GM21390 (cell line): Measurements from ENCODE around the gene CCDC148.

Experiments used
- ATAC-seq: cut with Tn5 transposase; IDR thresholded peaks from one replicate; pipeline ENCODE4 v1.9.1; 2021; ENCODE audit not compliant: unreplicated experiment

CCDC148 gene

DNA sequence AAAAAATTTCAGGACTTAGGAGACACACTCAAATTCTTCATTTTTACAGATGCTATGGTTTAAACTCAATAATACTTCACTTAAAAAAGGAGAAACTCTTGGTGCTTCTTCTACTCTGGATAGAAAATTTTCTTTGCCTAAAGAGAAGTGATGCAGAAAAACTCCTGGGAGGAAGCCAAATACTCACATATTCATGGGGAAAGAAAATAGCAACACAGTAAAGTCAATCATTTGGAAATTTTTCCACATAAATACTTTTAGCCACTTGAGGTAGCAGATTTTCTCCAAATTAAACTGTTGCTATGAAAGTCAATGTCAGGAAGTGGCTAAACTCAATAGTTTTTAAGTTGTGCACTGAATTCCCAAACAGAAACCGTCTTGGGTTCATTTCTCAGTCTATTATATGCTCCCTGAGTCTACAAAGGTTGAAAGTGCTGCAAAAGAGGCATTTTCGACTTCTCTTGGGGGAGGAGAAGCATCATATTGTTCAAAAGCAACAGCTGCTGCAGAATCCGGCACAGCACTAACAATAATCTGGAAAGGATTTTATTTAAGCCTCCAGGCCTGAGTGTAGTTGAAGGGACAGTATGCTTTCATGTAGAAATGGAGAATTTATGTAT, 273.8 kb downstream of the CCDC148 start:
- ATAC-seq, result no peak

DNA sequence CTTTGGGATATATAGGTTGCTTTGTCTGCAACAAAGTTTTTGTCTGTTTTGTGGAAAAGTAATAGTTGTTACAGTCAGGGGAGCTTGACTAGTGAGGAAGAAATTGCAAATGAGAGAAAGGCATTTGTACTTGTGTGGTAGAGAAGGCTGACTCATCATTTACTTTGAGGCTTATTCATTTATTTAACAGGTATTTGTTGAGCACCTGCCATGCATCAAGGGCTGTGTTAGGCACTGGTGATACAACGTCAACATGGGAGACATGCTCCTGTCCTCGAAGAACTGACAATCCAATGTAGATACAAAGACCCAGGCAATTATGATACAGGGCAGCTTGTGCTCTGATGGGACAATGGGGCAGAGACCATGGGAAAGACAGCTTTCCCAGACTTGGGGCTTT, 275.4 kb downstream of the CCDC148 start:
- no peak for ATAC-seq

DNA sequence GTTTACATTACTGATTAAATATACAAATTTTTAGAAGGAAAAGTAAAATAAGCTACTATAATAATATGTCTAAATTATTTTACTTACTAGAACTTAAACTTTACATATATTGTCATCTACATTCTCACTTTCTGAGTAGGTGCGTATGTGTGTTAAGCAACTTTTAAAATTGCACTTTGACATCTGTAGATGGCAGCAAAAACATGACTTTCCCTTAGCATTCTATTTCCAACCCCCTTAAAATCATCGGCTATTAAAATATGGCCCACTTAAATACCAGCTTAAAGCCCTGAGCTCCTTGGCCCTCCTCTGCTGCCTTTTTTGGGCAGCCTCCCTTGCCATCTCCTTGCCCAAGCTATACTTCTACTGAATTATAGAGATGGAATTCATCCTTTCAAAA, 276.9 kb downstream of the CCDC148 start:
- no peak for ATAC-seq

DNA sequence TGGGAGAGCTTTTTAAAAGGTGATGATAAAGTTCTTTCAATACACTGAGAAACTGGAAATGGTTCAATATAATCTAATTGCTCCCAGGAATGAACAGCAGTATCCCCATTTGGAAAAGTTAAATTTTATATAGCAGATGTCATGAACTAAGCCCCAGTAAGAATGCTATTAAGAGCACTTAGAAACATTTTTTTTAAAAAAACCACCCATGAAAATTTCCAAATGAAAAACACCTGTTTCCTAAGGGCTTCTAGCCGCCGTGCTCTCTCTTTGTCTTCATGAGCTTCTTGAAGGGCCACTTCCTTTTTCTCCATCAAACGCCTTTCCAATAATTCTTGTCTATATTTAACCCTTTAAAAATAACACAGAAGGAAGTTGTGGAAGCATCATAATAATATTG, 277.9 kb downstream of the CCDC148 start:
- ATAC-seq, result no peak

DNA sequence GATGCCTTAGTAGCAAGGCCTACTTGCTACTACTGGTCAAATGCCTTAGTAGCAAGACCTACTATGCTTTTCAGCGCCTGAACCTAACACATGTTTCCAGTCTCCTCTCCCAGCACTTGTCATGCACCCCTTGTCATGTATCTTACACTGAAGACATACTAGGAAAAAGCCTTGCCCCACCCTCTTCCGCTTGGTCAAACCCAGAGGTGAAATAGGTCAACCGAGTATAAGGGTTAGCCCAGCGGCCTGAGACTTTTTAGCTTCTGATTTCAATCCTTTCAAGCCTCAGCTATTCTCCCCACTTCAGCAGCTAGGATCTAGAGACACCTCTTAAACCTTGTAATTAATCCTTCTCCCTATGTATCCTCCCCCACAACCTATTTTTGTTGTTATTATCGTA, 281.6 kb downstream of the CCDC148 start:
- no peak for ATAC-seq

DNA sequence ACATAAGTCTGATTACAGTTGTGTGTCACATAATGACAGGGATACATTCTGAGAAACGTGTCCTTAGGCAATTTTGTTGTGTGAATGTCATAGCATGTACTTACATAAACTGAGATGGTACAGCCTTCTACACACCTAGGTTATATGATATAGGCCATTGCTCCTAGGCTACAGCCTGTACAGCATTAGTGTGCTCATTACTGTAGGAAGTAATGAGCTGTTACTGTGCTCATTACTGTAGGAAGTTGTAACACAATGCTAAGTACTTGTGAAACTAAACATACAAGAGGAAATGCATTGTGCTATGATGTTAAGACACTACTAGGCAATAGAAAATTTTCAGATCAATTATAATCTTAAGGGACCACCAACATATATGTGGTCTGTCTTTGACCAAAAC, 282.1 kb downstream of the CCDC148 start:
- ATAC-seq, result no peak

DNA sequence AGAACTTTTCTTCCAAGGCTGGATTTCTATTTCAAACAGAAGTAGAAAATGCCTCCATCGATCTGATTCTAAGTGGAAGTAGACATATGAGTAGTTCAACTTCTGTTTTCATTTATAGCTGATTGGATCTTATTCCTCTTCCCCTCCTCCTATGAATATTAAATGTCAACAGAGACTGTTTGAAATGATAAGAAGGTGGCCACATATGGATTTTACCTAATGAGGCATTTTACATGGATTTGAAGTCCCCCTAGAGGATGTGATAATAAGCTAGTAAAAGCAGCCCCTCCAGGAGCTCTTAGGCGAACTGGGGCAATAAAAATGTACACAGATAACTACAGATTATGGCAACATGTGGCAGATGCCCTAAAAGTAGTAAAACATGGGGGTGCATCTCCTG, 283.8 kb downstream of the CCDC148 start:
- ATAC-seq, result no peak

DNA sequence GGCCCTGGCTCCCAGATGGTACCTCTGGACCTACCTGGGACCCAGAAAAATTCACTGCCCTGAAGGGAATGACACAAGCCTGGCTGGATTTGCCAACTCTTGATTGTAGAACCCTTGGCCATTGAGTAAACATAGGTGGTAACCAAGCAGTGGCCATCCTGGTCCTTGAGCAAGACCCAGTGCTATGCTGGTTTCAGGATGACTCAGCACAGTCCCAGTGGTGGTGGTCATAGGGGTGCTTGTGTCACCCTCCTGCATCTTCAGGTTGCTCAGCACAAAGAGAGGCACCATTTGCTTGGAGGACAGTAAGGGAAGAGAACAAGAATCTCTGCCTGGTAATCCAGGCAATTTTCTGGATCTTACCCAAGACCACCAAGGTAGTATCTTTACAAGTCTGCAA, 302.0 kb downstream of the CCDC148 start:
- ATAC-seq, result no peak

DNA sequence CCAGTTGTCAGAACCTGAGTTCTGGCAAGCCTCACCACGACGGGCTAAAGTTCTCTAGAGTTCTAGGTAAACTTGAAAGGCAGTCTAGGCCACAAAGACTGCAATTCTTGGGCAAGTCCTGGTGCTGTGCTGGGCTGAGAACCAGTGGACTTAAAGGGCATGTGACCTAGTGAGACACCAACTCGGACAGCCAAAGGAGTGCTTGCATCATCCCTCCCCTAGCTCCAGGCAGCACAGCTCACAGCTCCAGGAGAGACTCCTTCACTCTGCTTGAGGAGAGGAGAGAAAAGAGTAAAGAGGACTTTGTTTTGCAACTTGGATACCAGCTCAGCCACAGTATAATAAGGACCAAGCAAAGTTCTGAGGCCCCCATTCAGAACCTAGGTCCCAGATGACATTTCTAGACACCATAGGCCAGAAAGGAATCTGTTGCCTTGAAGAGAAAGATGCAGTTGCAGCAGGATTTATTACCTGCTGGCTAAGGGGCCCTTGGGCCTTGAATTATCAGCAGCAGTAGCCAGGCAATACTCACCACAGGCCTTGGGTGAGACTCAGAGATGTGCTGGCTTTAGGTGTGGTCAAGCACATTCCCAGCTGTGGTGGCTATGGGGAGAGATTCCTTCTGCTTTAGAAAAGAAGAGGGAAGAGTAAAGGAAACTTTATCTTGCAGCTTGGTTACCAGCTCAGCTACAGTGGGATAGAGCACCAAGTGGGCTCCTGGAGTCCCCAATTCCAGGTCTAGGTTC, 303.1 kb downstream of the CCDC148 start:
- no peak for ATAC-seq

DNA sequence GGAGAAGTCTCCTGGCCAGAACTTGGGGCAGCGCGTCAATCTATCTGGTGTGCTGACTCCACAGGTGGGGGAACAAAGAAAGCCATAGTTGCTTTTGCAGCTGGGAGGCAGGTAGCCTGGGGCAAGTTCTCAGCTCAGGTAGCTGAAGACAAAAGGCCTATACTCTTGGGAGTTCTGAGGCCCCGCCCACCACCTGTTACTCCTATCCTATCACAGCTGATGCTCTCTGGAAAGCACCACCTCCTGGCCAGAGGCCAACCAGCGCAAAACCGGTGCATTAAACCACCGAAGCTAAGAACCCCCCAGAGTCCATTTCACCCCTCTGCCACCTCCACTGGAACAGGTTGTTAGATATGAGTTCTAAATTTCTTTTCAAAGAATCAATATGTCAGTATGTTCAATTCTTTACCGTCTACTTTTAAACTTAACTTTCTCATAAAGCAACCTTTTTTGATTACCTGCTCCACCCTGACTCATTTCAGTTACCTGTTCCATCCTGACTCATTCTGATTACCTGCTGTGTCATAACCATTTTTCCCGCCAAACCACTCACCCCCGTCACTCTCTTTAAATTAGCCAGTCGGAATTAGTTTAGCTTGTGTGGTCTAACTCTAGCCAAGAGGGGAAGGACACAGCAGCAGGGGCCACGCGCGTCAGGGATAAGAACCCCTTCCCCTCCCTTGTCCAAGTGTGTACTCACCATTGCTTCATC, 311.5 kb downstream of the CCDC148 start:
- ATAC-seq, result no peak

DNA sequence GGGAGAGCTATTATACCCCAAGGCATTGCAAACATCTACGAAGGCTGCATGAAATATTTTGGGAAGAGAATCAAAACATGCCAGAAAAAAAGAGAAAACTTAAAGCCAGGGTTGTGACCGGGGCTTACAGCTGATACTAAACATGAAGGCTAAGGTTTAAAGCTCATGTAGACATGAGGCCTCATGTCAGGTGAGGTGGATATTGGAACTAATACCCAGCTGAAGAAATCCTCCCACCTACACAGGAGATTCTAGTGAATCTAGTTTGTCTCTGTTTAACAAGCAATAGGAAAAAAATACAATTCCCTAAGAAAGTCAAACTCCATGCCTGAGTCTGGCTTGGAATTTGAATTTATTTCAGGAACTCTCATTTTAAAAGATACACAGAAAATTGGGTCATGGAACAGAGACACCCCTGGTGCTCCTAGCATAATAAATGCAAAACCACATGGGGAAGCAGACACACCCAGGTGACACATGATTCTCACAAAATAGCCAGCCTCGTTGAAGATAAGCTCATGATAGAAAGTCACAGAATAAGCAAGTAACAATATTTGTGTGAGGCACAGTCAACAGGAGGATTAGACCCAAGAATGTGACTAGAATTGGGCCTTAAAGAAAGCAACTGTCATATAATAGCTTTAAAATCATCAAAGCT, 312.7 kb downstream of the CCDC148 start:
- ATAC-seq, result no peak

DNA sequence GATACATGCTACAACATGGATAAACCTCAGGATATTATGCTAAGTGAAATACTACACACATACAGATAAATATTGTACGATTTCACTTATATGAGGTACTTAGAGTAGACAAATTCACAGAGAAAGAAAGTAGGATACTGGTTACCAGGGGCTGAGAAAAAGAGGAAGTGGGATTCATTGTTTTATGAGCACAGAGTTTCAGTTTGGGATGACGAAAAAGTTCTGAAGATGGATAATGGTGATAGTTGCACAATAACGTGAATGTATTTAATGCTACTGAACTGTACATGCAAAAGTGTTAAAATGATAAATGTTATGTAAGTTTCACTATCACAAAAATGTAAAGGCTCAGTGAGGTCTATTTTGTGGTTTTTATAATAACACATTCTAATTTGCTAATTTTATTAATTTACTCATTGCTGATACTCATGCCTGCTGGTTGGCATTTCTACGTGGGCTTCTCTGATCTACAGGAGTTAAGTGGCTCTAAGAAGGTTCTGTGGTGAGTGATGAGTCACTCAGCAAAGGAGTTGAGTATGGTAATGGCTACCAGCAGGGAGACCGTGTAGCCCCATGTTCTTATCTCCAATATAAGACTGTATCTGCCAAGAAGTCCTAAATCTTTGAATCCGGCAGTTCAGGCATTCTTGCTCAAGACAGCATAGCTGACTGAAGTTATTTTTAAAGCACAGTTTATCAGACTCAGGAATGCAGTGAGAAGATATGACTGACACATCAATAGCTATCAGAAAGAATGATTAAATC, 313.8 kb downstream of the CCDC148 start:
- no peak for ATAC-seq

DNA sequence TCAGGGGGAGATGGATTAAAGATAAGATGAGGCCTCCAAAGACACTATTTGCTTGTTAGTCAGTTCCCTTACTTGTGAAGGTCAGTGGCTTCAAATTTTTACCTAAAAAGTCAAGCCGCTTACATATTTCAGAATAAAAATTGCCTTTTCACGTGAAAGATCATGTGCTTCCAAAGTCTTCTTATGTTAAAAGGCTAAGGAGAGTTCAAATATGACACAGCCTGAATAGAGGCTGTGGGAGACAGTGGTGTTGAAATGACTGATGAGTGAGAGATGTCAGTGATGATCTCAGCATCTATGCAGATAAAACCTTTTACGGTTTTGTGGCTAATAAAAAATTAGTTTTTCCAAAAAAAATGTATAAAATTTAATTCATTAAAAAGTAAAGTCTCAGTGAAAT, 314.4 kb downstream of the CCDC148 start:
- no peak for ATAC-seq

DNA sequence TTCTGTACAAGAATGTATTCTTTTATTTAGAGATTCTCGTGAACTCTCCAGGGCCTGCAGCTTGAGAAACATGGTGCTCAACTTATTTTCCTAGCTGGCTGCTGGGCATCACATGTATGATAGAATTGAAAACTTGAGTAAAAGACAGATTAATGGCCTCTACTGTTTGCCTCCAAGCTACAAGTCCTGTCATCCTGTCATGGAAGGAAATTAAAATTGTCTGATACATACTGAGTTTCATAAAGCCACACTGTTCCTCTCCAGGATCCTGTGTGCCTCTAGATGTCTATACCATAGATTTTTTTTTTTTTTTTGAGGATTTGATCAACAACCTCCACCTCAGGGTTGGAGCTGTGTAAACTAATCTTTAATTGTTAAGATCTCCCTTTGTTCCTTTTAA, 316.4 kb downstream of the CCDC148 start:
- ATAC-seq, result no peak

DNA sequence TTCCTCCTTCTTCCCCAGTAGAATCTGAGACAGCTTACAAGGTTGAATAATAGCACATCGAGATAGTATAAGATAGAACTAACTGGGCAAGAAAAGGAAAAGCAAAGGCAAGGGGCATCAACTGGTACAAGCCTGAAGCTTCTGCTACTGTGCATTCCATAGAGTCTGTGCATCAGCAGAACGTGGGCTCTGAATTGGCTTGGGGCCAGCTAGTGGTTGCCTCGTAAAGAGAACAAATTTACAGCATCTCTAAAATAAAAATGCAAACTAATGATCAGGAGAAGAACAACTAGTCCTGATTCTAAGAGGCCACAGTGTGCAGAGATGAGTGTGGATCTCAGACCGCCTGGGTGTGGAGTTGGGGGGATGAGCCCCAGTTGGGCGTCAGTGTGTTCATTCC, 318.3 kb downstream of the CCDC148 start:
- no peak for ATAC-seq

DNA sequence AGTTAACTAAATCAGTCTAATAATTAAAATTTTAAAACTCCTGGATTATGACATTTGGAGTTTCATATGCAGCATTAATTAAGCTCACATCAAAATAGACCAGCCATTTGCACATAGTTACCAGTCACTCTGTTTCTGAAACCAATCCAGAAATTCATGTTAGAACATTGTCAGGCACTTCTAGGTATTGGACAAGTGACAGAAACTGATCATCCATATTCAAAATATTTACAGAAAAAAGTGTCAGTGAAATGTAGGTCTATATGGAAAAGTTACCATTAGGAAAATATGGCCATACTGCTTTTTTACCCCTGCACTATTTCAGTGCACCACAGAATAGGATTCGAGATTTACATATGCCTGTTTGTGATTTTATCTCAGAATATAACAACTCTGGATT, 321.5 kb downstream of the CCDC148 start:
- no peak for ATAC-seq

DNA sequence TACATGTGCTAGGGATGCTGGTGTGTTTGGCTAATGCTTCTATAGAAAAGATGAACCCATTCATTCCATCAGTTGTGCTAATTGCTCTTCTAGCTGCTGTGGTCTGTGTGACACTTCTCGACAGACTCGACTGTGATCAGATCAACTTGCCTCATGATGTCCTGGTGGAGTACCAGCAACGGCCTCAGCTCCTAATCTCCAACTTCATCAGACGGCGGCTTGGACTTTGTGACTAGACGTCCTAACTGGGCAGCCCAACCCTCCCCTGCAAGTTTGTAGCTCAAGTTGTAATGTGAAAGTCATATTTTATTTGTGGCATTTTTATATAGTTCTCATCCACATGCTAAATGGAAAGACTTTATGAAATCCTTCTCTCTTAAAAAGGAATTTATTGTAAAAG, 321.9 kb downstream of the CCDC148 start:
- no peak for ATAC-seq

DNA sequence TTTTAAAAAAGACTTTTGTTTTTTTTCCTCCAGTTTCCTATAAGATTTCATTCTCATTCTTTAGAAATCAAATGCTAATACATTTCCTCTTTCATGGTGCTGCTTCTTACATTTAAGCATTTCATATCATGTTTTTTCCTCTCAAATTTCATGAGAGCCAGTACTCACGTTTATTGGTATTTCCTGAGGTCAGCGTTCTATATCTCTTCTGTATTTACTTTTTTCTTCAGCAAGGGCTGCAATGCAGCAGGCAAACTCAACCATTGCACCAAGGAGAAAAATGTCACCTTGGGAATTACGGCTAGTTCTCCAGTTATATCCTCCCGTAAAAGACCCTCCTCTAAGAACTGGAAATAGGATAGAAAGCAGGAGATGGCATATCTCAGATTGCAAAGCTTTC, 322.5 kb downstream of the CCDC148 start:
- ATAC-seq, result no peak

DNA sequence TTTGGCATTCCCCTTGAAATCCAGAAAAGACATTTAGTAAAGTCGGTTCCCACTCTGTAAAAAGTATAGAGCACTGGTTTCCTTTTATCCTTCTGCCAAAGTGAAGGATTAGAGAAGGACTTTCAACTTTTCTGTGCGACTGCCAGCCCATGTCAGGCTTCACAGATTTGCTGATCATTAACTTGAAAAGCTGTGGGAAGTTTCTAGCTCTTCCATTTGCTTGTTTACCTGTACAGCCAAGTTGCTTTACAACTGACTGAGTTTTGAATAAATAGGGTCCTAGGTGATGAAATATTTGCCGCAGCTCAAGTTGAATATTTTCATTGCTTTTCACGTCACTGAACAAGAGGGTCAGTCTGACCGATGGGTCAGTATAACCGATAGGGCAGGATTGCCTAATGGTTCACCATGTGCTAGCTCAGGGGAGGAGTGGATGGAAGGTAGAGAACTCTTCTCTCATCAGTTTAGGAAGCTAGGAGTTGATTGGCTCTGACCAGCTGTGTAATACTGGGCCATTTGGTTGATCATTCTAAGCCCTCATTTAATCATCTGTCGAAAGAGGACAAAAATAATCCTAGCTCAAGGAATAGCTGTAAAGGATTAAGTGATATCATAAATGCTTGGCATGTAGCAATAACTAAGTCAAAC, 324.5 kb downstream of the CCDC148 start:
- ATAC-seq, result no peak

DNA sequence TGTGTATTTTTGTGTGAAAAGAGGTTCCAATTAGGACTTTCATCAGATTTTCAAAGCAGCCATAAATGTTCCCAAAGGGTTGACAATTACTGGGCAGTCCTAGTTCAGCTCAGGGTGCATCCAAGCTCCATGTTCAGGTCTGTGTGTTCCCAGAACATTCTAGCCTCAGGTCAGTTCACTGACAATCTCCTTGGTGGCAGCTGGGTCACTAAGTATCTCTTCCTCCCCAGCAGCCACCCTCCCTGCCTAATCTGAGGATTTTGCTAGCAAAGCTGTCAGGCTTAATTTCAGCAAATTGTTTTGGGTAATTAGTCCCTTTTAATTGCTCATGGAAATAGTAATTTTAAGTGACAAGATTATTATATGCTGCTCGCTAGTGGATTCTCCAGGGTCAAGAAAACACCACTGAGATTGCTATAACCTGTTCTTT, 325.1 kb downstream of the CCDC148 start:
- ATAC-seq, result no peak
